ENCODE results near the gene LNPEP. TPM values are rescaled to one million over a fixed set of nuclear protein-coding genes. Genes with fewer than 3 reads are reported as not detected.

The LNPEP gene
- total and polyA plus RNA-seq, 10 of the 15 experiments (the other 5 are each of a cell fraction or from before 2014, with no cell fraction given): 5.6 to 54.9 (median 25.0) TPM

GRCh38 chr5:96919754-96920197 is 16.1 kb upstream of the LNPEP start (continued):
- TF ChIP-seq, protein P1, sequence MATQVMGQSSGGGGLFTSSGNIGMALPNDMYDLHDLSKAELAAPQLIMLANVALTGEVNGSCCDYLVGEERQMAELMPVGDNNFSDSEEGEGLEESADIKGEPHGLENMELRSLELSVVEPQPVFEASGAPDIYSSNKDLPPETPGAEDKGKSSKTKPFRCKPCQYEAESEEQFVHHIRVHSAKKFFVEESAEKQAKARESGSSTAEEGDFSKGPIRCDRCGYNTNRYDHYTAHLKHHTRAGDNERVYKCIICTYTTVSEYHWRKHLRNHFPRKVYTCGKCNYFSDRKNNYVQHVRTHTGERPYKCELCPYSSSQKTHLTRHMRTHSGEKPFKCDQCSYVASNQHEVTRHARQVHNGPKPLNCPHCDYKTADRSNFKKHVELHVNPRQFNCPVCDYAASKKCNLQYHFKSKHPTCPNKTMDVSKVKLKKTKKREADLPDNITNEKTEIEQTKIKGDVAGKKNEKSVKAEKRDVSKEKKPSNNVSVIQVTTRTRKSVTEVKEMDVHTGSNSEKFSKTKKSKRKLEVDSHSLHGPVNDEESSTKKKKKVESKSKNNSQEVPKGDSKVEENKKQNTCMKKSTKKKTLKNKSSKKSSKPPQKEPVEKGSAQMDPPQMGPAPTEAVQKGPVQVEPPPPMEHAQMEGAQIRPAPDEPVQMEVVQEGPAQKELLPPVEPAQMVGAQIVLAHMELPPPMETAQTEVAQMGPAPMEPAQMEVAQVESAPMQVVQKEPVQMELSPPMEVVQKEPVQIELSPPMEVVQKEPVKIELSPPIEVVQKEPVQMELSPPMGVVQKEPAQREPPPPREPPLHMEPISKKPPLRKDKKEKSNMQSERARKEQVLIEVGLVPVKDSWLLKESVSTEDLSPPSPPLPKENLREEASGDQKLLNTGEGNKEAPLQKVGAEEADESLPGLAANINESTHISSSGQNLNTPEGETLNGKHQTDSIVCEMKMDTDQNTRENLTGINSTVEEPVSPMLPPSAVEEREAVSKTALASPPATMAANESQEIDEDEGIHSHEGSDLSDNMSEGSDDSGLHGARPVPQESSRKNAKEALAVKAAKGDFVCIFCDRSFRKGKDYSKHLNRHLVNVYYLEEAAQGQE (IDR thresholded peaks at IDR 0.05; ENCODE audit: low read depth, low read length): no peak
- TF ChIP-seq, protein P2, sequence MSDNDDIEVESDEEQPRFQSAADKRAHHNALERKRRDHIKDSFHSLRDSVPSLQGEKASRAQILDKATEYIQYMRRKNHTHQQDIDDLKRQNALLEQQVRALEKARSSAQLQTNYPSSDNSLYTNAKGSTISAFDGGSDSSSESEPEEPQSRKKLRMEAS (IDR thresholded peaks at IDR 0.05; ENCODE audit: low read depth, low read length): no peak
- TF ChIP-seq RFX5 (IDR thresholded peaks at IDR 0.05; ENCODE audit: low read depth, low read length) (no peak), NR2C1 (IDR thresholded peaks at IDR 0.05) (no peak), POLR2AphosphoS5 (IDR thresholded peaks at IDR 0.05; ENCODE audit: low read length) (no peak), RAD51 (IDR thresholded peaks at IDR 0.05) (no peak), EGR1 (IDR thresholded peaks at IDR 0.05; ENCODE audit: borderline replicate concordance in 1 of 2, low read depth in 2 of 2, low read length in 2 of 2) (no peak), DPF2 (IDR thresholded peaks at IDR 0.05) (no peak; the same call in 1 of the 2 replicates), ZBTB11 (CRISPR knock-in tag; IDR thresholded peaks at IDR 0.05) (no peak), PAX5 (IDR thresholded peaks at IDR 0.05; ENCODE audit: borderline replicate concordance, low read depth, low read length) (peak; percentile 68; the same call in 1 of the 2 replicates), TAF1 (IDR thresholded peaks at IDR 0.05; ENCODE audit: borderline replicate concordance, low read depth, low read length) (no peak), TBL1XR1 (IDR thresholded peaks at IDR 0.05; ENCODE audit: low read depth, low read length) (no peak; the same call in 1 of the 2 replicates), JUND (IDR thresholded peaks at IDR 0.05; ENCODE audit: low read depth, low read length) (peak; percentile 32; the same call in 1 of the 2 replicates)
- TF ChIP-seq, protein P3, sequence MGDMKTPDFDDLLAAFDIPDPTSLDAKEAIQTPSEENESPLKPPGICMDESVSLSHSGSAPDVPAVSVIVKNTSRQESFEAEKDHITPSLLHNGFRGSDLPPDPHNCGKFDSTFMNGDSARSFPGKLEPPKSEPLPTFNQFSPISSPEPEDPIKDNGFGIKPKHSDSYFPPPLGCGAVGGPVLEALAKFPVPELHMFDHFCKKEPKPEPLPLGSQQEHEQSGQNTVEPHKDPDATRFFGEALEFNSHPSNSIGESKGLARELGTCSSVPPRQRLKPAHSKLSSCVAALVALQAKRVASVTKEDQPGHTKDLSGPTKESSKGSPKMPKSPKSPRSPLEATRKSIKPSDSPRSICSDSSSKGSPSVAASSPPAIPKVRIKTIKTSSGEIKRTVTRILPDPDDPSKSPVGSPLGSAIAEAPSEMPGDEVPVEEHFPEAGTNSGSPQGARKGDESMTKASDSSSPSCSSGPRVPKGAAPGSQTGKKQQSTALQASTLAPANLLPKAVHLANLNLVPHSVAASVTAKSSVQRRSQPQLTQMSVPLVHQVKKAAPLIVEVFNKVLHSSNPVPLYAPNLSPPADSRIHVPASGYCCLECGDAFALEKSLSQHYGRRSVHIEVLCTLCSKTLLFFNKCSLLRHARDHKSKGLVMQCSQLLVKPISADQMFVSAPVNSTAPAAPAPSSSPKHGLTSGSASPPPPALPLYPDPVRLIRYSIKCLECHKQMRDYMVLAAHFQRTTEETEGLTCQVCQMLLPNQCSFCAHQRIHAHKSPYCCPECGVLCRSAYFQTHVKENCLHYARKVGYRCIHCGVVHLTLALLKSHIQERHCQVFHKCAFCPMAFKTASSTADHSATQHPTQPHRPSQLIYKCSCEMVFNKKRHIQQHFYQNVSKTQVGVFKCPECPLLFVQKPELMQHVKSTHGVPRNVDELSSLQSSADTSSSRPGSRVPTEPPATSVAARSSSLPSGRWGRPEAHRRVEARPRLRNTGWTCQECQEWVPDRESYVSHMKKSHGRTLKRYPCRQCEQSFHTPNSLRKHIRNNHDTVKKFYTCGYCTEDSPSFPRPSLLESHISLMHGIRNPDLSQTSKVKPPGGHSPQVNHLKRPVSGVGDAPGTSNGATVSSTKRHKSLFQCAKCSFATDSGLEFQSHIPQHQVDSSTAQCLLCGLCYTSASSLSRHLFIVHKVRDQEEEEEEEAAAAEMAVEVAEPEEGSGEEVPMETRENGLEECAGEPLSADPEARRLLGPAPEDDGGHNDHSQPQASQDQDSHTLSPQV (IDR thresholded peaks at IDR 0.05): no peak
- TF ChIP-seq, protein P4, sequence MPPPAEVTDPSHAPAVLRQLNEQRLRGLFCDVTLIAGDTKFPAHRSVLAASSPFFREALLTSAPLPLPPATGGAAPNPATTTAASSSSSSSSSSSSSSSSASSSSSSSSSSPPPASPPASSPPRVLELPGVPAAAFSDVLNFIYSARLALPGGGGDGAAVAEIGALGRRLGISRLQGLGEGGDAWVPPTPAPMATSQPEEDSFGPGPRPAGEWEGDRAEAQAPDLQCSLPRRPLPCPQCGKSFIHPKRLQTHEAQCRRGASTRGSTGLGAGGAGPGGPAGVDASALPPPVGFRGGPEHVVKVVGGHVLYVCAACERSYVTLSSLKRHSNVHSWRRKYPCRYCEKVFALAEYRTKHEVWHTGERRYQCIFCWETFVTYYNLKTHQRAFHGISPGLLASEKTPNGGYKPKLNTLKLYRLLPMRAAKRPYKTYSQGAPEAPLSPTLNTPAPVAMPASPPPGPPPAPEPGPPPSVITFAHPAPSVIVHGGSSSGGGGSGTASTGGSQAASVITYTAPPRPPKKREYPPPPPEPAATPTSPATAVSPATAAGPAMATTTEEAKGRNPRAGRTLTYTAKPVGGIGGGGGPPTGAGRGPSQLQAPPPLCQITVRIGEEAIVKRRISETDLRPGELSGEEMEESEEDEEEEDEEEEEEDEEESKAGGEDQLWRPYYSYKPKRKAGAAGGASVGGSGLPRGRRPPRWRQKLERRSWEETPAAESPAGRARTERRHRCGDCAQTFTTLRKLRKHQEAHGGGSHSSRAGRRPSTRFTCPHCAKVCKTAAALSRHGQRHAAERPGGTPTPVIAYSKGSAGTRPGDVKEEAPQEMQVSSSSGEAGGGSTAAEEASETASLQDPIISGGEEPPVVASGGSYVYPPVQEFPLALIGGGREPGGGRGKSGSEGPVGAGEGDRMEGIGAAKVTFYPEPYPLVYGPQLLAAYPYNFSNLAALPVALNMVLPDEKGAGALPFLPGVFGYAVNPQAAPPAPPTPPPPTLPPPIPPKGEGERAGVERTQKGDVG (CRISPR knock-in tag; IDR thresholded peaks at IDR 0.05): no peak

Measured in GM12878 (cell line).